GM12801 (cell line): ENCODE results near the gene HOXA6.

Source experiments
- CTCF ChIP-seq: IDR thresholded peaks from one replicate; pipeline ENCODE4 v1.5.1; 2011; ENCODE audit warnings: control low read depth; ENCODE audit not compliant: insufficient read length; ENCODE audit errors: extremely low read depth

The HOXA6 gene

DNA sequence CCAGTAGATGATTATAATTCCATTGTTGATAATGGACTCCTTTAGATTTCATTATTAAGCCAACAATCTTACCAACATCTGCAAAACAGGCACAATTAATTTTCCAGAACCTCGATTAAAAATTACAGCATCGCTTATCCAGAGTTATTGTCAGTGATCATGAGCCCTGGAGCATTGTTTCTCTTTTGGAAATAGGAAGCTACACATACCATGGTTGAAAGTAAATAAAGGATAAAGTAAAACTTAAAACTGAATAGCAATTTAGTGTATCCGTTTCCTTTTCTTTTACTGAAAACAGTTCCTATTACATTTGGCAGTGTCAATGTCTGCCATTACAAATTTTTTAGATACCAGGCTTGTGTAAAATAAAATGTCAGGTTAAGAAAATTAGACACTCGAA is 35.2 kb downstream of the HOXA6 start:
- TF ChIP-seq CTCF = no peak

- TF ChIP-seq CTCF = no peak
Measured at GRCh38 chr7:27111751-27112277, 35.8 kb downstream of the HOXA6 start.

DNA sequence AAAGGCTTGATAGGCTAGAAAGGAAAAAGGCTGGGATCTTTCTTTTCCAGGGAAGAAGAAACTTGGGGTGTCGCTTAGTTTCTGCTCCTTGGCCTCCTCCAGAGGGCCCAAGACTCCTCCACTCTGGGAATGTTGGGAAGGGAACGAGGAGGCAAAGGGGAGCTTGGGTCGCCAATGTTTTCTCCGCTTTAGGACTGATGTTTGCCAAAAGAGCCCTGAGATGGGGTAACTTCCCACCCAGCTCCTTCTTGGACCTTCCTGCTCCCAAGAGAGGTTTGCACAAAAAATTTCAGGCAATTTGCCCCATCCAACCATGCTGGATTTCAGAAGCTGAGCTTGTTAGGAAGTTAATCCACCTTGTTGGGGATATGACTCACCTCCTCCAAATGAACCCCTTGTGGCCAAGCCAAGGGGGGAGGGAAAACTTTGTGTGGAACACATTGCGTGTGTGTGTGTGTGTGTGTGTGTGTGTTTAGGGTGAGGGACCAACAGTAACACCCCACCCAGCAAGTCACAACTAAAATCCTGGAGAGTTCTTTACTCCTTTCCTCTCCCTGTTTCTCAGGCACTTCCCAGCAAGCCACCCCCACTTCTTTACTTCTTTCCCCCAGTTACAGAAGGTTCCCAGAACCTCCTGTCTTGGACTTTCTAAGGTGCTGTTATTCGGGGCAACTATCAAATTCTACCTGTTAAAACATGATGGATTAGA is 36.4 kb downstream of the HOXA6 start:
- TF ChIP-seq CTCF = no peak

- TF ChIP-seq CTCF = no peak
Measured at GRCh38 chr7:27110186-27111031, 37.2 kb downstream of the HOXA6 start.

DNA sequence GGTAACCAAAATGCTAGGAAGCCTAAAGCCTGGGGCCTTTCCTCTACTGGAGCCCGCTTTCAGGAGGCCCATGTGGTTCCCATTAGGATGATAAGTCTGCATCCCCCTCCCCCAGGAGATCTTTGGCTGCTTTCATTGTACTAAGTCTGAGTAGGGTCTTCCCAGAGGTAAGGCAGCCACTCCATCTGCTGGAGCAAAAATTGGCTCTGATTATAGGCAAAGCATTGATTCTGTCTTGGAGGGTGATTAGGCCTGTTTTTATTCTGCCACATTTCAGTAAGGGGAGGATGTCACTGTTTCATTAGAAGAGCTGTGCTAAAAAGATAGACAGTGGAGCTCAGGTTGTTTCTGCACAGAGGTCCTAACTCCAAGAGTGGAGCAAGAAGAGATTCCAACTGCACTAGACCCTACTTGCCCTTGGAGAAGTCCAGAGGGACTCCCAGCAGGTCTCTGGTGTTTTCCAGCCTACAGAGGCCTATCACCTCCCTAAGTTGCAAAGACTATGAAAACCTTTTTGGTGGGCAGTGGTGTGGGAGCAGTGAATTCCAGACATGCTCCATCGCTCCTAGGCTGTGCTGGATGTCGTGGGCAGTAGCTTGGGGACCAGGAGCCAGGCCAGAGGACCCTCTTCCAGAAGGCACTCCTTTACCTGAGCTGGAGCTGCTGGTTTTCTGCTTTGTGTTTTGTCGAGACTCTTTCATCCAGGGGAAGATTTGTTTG is 37.9 kb downstream of the HOXA6 start:
- TF ChIP-seq CTCF = no peak

GRCh38 chr7:27108390-27109127 is 39.0 kb downstream of the HOXA6 start:
- TF ChIP-seq CTCF = no peak
